ENCODE measurements around the gene SPRED2. TPM values are rescaled to one million over a fixed set of nuclear protein-coding genes. Genes with fewer than 3 reads are reported as not detected.

Gene SPRED2
- polyA plus RNA-seq, 1 donor from 2014 or later: 5.3 TPM

DNA sequence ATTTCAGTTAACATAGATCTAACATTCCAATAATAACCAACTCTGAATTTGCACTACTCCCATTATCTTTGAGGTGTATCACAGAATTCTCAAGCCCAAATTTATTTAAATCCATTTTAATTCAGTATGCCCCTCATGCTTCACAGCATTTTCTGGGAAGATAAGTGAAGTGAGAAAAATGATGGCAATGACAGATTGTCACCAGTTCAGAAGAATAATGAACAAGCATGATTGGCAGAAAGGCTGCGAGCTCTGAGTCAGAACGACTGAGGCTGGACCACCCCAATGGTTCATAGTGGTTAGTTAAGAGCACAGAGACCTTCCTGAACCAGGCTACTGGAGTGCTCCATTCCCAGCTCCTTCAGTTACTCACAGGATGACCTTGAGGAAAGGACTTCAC lies 4.9 kb downstream of the SPRED2 start:
- H3K9me3 ChIP-seq (ENCODE audit: low read length): no peaks in the 10 kb centered on the region
- H3K79me2 ChIP-seq (replicated peaks; ENCODE audit: insufficient read depth, low read length): peaks cover 75% of the 10 kb centered on the region
- H3K9me2 ChIP-seq (ENCODE audit: insufficient read depth, low read length): no peaks in the 10 kb centered on the region
- peak overlapping the region; percentile 12 for H3K4me2 ChIP-seq (ENCODE audit: low read length)
- H3K9ac ChIP-seq (ENCODE audit: low read length): peak overlapping the region; percentile 3
- TF ChIP-seq POLR2AphosphoS5 (IDR thresholded peaks at IDR 0.05) (no peak), SMC3 (conservative IDR thresholded peaks at IDR 0.05; ENCODE audit: poor library complexity) (no peak), TAF1 (IDR thresholded peaks at IDR 0.05; ENCODE audit: low read depth) (no peak), EP300 (conservative IDR thresholded peaks at IDR 0.05; ENCODE audit: poor library complexity, severe bottlenecking) (peak; percentile 60)
- TF ChIP-seq, protein P1, sequence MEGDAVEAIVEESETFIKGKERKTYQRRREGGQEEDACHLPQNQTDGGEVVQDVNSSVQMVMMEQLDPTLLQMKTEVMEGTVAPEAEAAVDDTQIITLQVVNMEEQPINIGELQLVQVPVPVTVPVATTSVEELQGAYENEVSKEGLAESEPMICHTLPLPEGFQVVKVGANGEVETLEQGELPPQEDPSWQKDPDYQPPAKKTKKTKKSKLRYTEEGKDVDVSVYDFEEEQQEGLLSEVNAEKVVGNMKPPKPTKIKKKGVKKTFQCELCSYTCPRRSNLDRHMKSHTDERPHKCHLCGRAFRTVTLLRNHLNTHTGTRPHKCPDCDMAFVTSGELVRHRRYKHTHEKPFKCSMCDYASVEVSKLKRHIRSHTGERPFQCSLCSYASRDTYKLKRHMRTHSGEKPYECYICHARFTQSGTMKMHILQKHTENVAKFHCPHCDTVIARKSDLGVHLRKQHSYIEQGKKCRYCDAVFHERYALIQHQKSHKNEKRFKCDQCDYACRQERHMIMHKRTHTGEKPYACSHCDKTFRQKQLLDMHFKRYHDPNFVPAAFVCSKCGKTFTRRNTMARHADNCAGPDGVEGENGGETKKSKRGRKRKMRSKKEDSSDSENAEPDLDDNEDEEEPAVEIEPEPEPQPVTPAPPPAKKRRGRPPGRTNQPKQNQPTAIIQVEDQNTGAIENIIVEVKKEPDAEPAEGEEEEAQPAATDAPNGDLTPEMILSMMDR (IDR thresholded peaks at IDR 0.05; ENCODE audit: poor library complexity, severe bottlenecking): no peak
- H3K27me3 ChIP-seq (ENCODE audit: insufficient read depth, low read depth, low read length): no peaks in the 10 kb centered on the region
- peak overlapping the region; percentile 54 for H3K27ac ChIP-seq (ENCODE audit: low read length)
- peak overlapping the region; percentile 90 for H3K4me3 ChIP-seq (ENCODE audit: low read length)
- H3F3A ChIP-seq (ENCODE audit: insufficient read depth, low read length, poor library complexity, severe bottlenecking): no peaks in the 10 kb centered on the region
- no peaks in the 10 kb centered on the region for H3K36me3 ChIP-seq (ENCODE audit: insufficient read depth, low read length)
- no peaks in the 10 kb centered on the region for H4K20me1 ChIP-seq (ENCODE audit: insufficient read depth)
- no peak overlapping the region for H2AFZ ChIP-seq (ENCODE audit: low read depth, low read length)

DNA sequence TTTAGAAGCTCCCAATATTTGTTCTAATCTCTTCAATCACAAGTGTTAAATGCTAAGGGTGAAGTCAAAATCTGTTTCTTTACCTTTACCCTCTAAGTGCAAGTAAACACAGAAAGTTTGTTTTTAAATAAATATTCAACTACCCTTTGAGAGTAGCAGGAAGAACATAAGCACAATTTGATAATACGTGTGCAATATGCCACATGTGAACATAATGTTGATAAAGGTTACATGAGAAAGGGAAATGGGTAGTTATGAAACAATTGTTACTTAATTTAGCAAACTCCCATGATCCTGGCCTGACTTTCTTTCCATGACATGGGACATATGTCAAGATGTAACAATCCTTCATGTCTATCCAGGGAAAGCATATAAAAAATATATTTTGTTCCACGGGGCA lies 7.1 kb downstream of the SPRED2 start:
- H3K9me3 ChIP-seq (ENCODE audit: low read length): no peaks in the 10 kb centered on the region
- no peak overlapping the region for H3K4me3 ChIP-seq (ENCODE audit: low read length)
- H3K4me2 ChIP-seq (ENCODE audit: low read length): no peak overlapping the region
- H2AFZ ChIP-seq (ENCODE audit: low read depth, low read length): no peak overlapping the region
- H3F3A ChIP-seq (ENCODE audit: insufficient read depth, low read length, poor library complexity, severe bottlenecking): no peaks in the 10 kb centered on the region
- no peaks in the 10 kb centered on the region for H3K27me3 ChIP-seq (ENCODE audit: insufficient read depth, low read depth, low read length)
- TF ChIP-seq RAD21 (conservative IDR thresholded peaks at IDR 0.05) (no peak), EZH2 (IDR thresholded peaks at IDR 0.05; ENCODE audit: borderline replicate concordance, insufficient read depth, low read length, poor library complexity, severe bottlenecking) (no peak), EP300 (conservative IDR thresholded peaks at IDR 0.05; ENCODE audit: poor library complexity, severe bottlenecking) (no peak), SMC3 (conservative IDR thresholded peaks at IDR 0.05; ENCODE audit: poor library complexity) (no peak), MXI1 (conservative IDR thresholded peaks at IDR 0.05; ENCODE audit: poor library complexity, severe bottlenecking) (no peak), TAF1 (IDR thresholded peaks at IDR 0.05; ENCODE audit: low read depth) (no peak), POLR2AphosphoS5 (IDR thresholded peaks at IDR 0.05) (no peak)
- TF ChIP-seq, protein P2, sequence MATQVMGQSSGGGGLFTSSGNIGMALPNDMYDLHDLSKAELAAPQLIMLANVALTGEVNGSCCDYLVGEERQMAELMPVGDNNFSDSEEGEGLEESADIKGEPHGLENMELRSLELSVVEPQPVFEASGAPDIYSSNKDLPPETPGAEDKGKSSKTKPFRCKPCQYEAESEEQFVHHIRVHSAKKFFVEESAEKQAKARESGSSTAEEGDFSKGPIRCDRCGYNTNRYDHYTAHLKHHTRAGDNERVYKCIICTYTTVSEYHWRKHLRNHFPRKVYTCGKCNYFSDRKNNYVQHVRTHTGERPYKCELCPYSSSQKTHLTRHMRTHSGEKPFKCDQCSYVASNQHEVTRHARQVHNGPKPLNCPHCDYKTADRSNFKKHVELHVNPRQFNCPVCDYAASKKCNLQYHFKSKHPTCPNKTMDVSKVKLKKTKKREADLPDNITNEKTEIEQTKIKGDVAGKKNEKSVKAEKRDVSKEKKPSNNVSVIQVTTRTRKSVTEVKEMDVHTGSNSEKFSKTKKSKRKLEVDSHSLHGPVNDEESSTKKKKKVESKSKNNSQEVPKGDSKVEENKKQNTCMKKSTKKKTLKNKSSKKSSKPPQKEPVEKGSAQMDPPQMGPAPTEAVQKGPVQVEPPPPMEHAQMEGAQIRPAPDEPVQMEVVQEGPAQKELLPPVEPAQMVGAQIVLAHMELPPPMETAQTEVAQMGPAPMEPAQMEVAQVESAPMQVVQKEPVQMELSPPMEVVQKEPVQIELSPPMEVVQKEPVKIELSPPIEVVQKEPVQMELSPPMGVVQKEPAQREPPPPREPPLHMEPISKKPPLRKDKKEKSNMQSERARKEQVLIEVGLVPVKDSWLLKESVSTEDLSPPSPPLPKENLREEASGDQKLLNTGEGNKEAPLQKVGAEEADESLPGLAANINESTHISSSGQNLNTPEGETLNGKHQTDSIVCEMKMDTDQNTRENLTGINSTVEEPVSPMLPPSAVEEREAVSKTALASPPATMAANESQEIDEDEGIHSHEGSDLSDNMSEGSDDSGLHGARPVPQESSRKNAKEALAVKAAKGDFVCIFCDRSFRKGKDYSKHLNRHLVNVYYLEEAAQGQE (IDR thresholded peaks at IDR 0.05; ENCODE audit: borderline replicate concordance): no peak
- TF ChIP-seq, protein P1 (IDR thresholded peaks at IDR 0.05; ENCODE audit: poor library complexity, severe bottlenecking): no peak
- peaks cover 81% of the 10 kb centered on the region for H3K79me2 ChIP-seq (replicated peaks; ENCODE audit: insufficient read depth, low read length)
- no peaks in the 10 kb centered on the region for H3K36me3 ChIP-seq (ENCODE audit: insufficient read depth, low read length)
- H4K20me1 ChIP-seq (ENCODE audit: insufficient read depth): no peaks in the 10 kb centered on the region
- H3K9me2 ChIP-seq (ENCODE audit: insufficient read depth, low read length): no peaks in the 10 kb centered on the region
- no peak overlapping the region for H3K27ac ChIP-seq (ENCODE audit: low read length)
- no peak overlapping the region for H3K9ac ChIP-seq (ENCODE audit: low read length)
